GM21367 (cell line): ENCODE measurements around the gene GIGYF1.
"Not testable (repeated sequence)": the region's sequence is repeated elsewhere in the genome, so short reads cannot be mapped to it uniquely, and the experiment has no call there.

ENCODE experiments used
- ATAC-seq: cut with Tn5 transposase; IDR thresholded peaks from one replicate; pipeline ENCODE4 v1.9.1; 2021; ENCODE audit not compliant: unreplicated experiment

The GIGYF1 gene

DNA sequence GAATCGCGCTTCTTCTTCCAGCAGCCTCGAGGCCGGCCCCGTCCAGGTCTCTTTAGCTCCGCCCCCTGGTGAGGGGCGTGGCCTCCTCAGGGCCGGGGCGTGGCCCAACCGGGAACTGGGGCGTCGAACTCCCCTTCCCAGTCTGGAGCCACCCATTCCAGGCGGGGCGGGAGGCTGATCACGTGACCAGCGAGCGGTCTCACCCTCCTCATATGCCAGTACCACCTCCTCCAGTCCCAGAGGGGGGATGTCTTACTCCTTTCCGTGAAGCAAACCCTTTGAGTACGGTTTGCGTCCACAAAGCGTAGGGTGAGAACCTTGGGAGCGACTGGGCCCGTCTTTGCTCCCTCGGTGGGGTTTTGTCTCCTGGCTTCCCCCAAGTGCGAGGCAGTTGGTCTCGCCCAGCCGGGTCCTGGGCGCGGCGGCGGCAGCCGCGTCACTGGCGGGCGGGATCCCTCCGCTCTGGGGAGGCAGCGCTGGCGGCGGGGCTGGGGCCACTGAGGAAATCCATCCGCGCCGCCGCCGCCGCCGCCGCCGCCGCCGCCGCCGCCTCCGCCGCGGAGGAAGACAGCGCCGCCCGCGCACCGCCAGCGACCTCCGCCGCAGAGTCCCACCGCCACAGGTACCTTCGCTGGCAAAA is 20.6 kb downstream of the GIGYF1 start, which contains the start of gene GNB2:
GNB2 (plus strand) TSS at position 439 of the 640 bp plus-strand sequence. CDS start 2,526 bp downstream, outside the sequence.
- ATAC-seq, result peak; percentile 36

DNA sequence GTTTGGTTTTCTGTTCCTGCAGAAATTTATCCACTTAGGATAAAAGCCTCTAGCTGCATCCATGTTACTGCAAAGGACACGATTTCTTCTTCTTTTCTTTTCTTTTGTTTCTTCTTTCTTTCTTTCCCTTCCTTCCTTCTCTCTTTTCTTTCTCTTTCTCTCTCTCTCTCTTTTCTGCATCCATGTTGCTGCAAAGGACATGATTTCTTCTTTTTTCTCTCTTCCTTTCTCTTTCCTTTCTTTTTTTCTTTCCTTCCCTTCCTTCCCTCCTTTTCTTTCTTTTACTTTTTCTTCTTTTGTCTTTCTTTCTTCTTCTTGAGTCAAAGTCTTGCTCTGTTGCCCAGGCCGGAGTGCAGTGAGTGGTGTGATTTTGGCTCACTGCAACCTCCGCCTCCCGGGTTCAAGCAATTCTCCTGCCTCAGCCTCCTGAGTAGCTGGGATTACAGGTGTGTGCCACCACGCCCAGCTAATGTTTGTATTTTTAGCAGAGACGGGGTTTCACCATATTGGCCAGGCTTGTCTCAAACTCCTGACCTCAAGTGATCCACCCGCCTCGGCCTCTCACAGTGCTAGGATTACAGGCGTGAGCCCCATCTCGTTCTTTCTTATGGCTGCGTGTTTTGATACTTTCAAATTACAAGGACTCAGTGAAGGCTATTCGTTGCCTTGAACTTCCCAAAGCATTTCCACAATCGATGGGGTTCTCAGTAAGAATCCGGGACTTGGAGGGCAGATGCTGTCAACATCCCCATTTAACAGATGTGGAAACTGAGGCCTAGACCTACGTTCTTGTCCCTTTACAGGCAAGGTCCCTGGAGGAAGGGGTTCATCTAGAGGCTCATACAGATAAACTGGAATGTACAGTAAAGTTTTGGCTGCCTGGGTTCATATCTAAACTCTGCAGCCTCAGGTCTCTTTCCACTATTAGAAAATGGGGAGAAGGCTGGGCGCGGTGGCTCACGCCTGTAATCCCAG is 22.4 kb downstream of the GIGYF1 start:
- no peak for ATAC-seq

DNA sequence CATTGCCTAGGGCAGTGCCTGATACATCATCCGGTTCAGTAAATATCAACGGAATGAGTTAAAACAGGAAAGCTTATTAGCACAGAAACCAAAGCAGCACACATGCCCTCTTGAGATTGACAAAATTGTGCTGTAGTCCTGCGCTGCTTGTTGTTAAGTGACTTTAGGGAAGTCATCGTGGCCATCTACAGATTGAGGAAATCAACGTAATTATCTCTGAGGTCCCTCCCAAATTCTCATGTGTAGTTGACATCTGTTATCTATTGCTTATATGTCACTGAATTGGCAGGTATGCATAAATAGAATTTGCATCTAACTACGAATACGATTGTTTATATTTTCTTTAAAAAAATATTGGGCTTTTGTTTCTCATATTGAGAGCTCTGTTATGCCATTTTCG is 24.0 kb downstream of the GIGYF1 start:
- ATAC-seq, result no peak

DNA sequence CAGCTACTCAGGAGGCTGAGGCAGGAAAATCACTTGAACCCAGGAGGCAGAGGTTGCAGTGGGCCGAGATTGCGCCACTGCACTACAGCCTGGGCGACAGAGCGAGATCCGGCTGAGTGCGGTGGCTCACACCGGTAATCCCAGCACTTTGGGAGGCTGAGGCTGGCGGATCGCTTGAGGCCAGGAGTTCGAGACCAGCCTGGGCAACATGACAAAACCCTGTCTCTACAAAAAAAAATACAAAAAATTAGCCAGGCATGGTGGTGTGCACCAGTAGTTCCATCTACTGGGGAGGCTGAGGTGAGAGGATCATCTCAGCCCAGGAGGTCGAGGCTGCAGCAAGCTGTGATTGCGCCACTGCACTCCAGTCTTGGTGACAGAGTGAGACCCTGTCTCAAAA is 24.9 kb downstream of the GIGYF1 start:
- not testable (repeated sequence) for ATAC-seq

DNA sequence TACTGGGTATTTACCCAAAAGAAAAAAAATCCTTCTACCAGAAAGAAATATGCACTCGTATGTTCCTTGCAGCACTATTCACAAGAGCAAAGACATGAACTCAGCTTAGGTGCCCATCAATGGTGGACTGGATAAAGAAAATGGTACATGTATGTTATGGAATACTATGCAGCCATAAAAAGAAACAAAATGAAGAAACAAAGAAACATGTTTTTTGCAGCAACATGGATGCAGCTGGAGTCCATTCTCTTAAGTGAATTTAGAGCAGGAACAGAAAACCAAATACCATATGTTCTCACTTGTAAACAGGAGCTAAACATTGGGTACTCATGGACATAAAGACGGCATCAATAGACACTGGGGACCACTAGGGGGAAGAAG is 26.0 kb downstream of the GIGYF1 start:
- ATAC-seq, result no peak

DNA sequence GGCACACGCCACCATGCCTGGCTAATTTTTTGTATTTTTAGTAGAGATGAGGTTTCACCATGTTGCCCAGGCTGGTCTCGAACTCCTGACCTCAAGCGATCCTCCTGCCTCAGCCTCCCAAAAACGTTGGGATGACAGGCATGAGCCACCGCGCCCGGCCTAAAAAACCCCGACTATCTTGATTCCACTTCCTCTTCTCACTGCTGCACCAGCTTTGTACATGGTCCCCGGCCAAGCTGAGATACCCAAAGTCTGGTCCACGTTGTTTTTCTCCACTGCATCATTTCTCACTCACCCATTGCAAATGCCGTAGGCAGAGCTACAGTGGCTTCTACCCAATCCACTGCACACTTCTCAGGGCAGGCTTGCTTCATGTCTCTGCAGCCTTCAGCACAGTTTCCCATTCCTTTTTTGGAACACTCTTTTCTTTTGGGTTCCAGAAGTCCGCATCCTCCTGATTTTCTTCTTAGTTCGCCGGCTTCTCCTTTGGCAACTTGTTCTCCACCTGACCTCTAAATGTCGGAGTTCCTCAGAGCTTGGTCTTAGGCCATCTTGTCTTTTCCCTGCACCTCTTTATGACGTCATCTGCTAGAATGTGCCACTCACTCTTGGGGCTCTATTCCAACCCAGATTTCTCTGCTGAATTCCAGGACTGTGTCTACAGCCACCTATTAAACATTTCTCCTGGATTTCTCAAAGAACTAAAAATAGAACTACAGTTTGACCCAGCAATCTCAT is 26.6 kb downstream of the GIGYF1 start:
- ATAC-seq, result no peak

DNA sequence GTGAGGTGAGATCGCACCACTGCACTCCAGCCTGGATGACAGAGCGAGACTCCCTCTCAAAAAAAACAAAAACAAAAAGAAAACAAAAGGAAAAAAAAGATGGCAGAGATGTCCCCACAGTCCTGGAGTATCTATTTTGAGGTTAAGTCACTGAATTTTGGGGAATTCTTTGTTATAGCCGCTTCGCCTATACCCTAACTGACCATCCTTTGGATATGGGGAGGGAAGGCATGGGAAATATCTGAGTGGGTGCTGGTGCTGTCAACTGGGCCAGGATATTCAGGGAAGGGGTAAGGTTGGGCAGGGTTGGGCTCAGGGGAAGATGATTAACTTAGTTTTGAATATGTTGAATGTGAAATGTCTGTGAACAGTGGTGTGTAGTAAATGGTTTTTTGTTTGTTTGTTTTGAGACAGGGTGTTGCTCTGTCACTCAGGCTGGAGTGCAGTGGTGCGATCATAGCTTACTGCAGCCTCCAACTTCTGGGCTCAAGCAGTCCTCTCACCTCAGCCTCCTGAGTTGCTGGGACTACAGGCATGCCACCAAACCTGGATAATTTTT is 28.8 kb downstream of the GIGYF1 start:
- ATAC-seq, result no peak

DNA sequence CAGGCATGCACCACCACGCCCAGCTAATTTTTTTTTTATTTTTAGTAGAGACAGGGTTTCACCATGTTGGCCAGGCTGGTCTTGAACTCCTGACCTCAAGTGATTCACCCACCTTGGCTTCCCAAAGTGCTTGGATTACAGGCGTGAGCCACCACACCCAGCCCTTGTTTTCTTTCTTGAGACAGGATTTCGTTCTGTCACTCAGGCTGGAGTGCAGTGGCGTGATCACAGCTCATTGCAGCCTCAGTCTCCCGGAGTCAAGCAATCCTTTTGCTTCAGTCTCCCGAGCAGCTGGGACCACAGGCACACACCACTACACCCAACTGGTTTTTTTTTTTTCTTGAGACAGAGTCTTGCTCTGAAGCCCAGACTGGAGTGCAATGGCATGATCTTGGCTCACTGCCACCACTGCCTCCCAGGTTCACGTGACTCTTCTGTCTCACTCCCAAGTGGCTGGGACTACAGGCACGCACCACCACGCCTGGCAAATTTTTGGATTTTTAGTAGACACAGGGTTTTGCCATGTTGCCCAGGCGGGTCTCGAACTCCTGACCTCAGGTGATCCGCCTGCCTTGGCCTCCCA is 31.8 kb downstream of the GIGYF1 start:
- ATAC-seq, result not testable (repeated sequence)

DNA sequence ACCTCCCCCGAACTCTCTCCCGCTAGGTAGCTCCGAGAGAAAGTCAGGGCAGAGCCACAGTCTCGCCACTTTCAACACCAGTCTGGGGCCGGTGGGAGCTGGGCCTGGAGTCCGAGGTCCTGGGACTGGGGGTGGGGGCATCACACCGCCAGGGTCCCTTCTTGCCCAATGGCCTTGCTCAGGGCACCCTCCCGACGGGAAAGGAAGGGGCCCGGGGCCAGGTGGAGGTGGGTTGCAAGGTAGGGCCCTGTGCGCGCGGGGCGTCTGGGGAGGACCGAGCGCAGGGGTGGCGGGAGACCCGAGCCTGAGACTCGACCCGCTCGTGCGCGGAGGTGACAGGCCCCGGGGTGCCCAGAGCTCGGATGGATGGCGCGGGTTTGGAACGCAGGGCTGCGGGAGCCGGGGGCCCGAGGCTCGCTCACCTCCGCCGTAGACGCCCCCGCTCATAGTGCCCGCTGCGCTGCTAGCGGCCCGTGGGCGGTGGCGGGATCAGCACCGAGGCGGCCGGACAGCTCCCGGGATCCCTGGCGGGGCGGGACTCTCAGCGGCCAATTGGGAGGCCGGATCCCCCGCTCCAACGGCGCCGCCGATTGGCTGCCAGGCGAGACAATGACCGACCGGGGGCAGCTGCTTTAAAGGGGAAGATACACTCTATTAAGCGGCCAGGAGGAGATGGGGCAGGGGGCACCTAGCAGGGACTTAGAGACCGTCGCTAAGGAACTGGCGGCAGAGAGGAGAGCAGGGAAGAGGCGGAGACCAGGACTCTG is 38.0 kb downstream of the GIGYF1 start, which contains the start of gene ACTL6B:
ACTL6B (minus strand) TSS at position 541 of the 767 bp plus-strand sequence; CDS start at position 447, 94 bp downstream.
- ATAC-seq, result no peak

DNA sequence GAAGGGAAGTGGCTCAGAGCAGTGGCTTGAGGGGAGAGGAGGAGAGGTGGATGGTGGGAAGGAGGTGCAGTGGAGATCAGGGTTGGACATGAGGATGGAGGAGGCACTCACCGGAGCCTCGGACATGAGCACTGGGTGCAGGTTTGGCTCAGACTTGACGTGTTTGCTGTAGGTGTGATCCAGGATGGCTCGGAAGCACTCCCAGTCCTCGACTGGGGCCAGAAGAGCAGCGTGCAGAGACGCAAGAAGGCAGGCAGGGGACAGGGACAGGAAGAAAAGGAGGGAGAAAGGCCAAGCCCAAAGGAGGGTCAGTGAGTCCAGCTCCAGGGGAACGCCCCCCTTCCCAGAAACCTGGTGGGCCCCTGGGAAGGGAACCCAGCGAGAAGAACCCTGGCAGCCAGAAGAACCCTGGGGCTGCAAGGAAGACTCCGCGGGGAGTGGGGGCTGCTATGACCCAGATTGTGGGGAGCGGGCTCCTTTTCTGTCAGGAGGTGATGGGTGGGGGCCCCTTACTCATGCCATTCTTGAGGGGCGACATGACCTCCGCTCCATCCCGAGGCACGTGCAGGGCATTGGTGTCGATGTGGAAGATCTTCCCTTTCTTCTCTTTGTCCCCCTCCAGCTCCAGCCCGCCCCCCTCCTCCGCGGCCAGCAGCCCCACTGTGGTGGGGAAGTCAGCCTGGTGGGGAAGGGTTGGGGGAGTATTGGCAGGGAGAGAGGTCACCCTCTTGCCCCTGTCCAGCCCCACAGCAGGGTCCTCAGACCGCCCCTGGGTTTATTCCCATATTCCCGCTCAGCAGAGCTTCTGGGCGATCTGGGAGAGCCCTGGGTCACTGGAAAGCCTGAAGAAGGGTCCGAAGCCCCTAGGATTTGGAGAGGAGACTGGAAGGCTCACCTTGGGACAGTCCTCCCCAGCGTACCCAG is 38.9 kb downstream of the GIGYF1 start:
- no peak for ATAC-seq

DNA sequence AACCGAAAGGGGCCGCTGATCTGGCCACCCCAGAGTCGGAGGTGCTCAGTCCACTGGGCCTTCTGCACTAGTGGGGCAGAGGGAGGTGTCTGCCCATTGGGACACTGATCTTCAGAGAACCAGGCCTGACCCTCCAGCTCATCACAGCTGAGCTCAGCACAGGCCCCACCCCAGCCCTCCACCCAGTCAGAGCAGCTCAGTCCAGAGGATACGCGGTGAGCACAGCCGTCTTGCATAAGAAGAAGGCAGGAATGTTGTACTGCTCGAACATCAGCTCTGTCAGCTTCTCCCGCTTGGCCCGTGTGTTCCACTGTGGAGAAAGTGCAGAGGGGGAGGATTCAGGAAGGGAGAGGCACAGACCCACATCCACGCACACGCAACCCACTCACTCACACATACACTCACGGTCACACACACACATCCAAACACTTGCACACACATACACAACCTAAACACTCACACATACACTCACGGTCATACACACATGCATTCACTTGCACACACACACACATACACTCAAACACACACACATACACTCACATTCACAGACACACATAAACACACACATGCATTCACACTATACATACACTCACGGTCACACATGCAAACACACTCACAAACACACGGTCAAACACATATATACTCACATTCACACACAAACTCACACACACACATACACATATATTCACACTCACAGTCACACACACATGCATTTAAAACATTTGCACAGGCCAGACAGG is 44.1 kb downstream of the GIGYF1 start:
- ATAC-seq, result no peak

DNA sequence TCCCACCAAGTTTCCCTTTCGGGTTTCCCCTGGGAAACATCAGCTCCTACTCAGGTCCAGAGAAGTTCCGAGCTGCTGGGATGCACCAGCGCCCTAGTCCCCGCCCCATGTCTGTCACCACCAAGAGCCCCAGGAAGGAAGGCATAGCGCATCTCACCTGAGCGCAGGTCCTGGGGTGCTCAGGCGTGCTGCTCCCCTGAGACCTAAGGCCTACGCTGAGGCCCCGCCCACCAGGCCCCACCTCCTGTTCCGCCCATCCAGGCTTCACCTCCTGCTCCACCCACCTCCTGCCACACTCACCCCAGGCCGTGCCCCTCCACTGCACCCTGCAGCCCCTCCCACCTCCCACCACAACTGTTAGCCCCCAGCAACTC is 51.5 kb downstream of the GIGYF1 start:
- no peak for ATAC-seq

DNA sequence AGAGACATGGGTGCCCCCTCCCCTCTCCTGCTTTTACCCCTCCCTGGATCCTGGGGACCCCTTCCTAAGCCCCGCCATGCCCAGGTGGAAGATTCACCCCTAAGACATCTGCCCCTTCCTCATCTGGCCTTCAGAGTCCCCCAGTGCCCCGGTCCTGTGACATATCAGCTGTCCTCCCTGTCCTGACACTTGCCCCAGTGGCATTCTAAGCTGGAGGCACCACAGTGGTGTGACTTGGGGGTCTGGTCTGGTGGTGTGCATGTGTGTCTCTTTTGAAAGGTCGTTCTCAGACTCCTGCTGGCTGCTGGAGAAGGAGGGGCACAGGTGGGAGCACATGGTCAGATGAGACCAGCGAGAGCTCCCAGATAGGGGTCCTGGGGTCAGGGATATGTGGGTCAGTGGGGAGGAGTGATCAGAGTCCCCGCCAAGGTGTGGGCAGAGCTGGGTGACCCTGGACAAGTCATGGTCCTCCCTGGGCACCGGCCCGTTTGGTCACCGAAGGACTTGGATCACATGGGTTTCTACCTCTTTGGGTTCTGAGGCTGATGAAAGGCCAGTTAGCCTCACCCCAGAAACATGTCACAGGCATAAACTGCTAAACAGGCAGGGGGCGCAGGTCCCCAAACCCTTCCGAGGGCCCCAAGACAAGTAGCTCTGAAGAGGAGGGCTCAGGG is 52.1 kb downstream of the GIGYF1 start:
- no peak for ATAC-seq

DNA sequence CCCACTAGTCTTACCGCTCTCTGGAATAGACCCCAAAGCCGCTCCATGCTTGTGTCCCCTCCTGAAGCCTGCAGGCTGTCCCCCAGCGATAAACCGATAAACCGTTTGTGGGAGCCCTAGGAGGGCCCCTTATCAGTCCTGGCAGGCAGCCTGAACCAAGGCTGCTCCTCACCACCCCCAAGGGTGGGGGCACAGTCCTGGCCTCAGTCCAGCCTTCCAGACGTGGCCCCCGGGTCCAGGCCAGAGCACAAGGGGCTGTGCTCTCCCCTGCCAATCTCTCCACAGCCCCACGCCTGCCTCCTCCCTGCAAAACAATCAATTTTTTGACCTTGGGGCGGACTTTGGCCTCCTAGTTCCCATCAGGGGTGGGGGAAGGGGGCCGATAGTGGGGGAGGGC is 52.6 kb downstream of the GIGYF1 start, which contains the start of gene TFR2:
TFR2 (minus strand) TSS at position 90 of the 397 bp plus-strand sequence; CDS start at position 47, 43 bp downstream.
- ATAC-seq, result no peak

DNA sequence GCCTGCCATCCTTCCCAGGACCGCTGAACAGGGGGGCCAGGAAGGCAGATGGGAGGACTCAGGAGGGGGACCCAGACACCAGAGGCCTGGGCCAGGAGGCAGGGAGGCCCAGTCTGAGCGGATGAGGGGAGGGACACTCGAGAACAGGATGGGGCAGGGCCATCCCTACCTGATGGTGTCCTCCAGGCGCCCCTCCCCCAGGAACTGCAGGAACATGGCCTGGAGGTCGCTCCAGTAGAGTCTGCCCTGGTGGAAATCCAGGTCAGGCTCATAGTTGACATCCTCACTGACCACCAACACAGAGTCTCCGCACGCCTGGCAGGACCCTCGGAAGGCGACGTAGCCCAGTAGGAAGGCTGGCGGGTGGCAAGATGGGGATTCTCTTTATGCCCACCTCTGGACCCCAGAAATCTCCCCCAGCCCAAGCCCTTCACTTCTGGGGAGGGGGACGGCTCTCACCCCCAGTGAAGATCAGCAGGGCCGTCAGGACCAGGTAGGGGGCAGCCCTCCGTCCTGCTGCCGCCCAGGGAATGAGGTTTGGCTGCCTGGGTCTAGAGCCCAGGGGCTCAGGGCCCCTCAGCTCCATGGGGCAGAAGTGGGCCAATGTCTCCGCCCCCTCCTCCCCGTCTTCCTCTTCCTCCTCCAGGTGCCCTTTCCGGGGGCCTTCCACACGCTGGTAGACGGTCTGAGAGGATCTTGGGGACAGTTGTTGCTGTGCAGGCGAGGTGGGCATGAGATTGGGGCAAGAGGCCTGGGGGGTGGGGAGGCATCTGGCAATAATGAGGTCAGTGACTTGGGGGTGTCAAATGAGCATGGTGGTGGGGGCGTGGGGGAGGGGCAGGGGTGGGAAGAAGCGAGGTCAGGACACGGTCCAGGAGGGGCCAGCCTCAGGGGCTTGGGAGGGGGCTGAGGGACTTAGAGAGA is 53.3 kb downstream of the GIGYF1 start:
- no peak for ATAC-seq

DNA sequence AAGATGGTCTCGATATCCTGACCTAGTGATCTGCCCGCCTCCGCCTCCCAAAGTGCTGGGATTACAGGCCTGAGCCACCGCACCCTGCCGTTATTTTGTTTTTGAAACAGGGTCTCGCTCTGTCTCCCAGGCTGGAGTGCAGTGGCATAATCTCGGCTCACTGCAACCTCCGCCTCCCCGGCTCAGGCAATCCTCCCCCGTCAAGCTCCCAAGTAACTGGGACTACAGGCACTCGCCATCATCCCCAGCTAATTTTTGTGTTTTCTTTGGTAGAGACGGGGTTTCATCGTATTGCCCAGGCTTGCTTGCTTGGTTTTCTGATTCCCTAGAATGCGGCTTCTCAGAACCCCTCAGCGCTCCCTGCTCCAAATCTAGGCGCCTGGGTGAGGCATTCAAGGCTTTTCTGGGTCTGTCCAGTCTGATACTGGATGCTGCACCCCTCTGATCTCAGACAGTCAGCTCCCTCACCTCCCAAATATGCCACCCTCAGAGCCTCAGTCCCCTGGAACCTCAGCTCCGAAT is 54.0 kb downstream of the GIGYF1 start:
- ATAC-seq, result no peak
